HG03159 (cell line): Measurements from ENCODE around the gene ADSL.

Source experiments
- ATAC-seq: cut with Tn5 transposase; IDR thresholded peaks from one replicate; pipeline ENCODE4 v1.9.1; 2021; ENCODE audit warnings: mild to moderate bottlenecking, moderate library complexity; ENCODE audit not compliant: unreplicated experiment

ADSL gene

DNA sequence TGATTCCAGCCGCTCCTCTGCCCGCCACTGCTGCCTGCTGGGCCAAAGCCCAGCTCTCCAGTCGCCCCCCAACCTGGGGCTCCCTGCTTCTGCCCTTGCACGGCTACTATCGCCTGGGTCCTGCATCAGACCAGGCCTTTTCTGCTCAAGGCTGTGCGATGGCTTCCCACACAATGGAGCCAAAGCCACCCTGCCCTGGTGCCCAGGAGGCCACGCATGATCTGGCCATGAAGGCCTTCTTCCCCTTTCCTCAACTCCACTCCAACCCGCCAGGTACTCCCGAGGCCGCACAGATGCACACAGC is 69.9 kb downstream of the ADSL start:
- no peak for ATAC-seq

DNA sequence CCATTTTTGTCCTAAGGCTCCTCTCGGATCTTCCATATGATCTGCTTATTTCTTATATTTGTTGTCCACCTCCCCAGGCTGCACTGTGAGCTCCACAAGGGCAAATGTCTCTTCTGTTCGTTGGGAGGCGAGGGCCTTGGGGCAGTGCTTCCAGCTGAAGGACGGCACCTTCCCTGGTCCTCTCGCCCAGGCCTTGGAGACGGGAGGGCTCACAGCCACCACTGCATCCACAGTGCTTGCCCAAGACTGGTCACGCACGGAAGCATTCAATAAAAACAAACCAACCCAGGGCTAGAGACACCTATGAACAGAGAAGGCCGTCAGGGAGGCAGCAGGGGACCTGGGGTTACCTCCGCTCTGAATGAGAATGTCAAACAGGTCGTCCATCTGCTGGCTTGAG is 70.3 kb downstream of the ADSL start:
- ATAC-seq, result no peak

GRCh38 chr22:40417041-40417440 is 70.7 kb downstream of the ADSL start:
- no peak for ATAC-seq

- ATAC-seq, result no peak
These were observed 71.6 kb downstream of the ADSL start for GRCh38 chr22:40417881-40418280.

- ATAC-seq, result no peak
These were observed 72.3 kb downstream of the ADSL start for GRCh38 chr22:40418366-40419201.

GRCh38 chr22:40419718-40420117 is 73.4 kb downstream of the ADSL start:
- no peak for ATAC-seq

DNA sequence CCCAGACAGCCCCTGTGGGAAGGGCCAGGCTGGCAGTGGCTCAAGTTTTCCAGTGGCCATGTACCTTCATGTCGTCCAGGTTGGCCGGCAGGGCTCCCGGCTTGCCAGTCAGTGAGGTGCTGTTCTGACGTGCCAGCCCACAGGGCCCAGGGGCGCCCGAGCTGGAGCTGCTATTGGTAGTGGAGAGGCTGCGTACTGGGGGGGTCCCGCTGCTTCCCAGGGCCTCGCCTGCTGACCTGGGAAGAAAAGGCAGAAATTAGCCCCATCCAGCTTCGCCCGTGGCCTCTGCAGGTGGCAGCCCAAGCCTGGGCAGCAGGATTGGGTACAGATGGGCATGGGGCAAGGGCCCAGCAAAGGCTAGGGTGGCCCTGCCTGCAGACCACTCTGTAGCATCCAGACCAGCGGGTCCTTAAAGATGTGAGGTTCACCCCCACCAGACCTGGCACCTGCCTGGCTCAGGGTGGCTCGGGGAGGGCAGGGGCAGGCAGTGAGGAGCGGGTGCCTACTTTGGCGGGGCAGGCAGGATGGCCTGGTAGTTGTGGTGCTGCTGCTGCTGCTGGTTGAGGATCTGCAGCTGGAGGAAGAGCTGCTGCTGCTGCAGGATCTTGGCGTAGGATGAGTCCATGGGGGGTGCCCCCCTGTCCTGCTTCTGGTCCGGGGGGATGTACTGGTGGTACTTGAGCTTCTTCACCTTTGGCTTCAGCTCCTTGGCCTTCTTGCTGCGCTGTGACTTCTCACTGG is 74.2 kb downstream of the ADSL start:
- ATAC-seq, result no peak

GRCh38 chr22:40421082-40421350 is 74.7 kb downstream of the ADSL start:
- no peak for ATAC-seq

DNA sequence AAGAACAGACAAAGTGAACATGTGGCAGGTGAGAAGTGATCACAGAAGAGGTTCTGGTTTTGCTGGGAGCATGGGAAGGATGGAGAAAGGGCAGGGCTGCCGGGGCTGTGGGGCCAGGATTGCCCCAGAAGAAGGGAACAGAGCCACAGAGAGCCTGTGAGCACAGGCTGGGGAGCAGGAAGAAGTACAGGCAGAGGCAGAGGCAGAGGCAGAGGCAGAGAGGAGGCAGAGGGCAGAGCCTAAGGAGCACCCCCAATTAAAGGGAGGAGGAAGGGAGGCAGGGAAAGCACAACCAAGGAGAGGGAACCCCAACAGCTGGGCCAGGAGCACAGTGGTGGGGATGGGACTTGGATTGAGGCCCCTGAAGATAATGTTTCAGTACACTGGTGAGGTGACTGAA is 75.6 kb downstream of the ADSL start:
- ATAC-seq, result no peak

- ATAC-seq, result no peak
These were observed 76.4 kb downstream of the ADSL start for GRCh38 chr22:40422558-40423309.

DNA sequence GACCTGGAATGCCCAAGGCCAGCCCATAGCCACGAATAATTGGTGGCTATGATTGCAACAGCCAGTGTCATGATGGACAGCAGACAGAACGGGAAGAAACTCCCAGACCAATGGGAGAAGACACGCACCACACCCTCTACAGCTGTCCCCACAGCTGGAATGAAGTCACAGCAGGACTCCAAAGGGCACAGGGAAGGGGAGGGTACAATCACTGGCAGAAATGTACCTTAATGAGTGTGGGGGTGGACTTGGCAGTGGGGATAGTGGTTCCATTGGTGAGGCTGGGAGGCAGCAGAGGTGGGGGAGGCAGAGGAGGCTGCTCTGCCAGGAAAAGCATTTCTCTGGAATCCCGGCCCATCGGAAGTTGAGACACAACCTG is 77.0 kb downstream of the ADSL start:
- no peak for ATAC-seq

GRCh38 chr22:40423882-40424640 is 77.8 kb downstream of the ADSL start:
- no peak for ATAC-seq

DNA sequence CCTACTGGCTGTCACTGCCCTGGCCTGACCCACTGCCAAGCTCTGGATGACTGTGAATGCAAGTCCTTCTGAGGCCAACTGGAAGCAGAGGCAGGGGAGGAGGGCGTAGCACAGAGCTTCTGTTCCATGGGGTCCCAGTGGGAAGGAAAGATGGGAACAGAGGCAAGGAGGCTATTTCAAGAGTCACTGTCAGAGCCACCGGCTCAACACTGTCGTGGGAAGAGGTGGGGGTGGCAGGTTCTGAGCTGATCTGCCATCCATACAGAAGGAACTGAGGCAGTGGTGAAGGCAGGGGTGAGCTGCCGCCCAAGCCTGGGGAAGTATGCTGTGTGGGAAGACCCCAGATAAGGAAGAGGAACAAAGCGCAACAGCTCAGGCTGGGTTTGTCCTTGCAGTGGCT is 78.8 kb downstream of the ADSL start:
- ATAC-seq, result no peak

GRCh38 chr22:40426594-40427333 is 80.5 kb downstream of the ADSL start:
- no peak for ATAC-seq

DNA sequence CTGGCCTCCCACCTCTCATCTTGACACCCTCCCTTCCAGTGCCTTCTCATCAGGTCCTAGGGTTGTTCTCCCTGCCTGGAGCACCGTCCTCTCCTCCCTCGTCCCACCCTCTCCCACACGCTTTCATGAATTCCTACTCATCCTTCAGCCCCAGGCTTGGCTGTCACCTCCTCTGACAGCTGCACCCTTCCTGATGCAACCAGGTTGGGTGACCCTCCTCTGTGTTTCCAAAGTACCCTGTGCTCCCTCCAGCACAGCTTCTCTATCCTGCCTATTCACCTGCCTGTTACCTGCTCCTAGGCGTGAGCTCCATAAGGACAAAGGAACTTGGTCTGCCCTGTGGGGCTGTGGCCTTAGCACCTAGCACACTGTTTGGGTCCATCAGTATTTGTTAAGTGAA is 82.5 kb downstream of the ADSL start:
- ATAC-seq, result no peak

GRCh38 chr22:40429481-40429880 is 83.2 kb downstream of the ADSL start:
- ATAC-seq, result no peak

- ATAC-seq, result no peak
These were observed 84.7 kb downstream of the ADSL start for GRCh38 chr22:40430991-40431390.

DNA sequence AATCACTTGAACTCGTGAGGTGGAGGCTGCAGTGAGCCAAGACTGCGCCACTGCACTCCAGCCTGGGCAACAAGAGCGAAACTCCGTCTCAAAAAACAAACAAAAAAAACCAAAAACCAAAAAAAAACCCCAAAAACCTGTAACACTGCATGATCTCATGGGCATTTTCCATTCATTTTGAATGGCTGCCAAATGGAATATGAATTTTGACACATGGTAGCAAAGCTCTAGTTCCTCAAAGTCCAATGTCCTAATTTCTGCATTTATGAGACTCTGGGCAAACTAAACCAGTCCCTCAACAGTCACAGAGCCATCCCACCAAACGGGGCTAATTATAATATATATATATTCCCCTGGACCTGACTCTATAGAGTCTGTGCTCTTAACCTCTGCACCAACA is 85.9 kb downstream of the ADSL start:
- no peak for ATAC-seq

DNA sequence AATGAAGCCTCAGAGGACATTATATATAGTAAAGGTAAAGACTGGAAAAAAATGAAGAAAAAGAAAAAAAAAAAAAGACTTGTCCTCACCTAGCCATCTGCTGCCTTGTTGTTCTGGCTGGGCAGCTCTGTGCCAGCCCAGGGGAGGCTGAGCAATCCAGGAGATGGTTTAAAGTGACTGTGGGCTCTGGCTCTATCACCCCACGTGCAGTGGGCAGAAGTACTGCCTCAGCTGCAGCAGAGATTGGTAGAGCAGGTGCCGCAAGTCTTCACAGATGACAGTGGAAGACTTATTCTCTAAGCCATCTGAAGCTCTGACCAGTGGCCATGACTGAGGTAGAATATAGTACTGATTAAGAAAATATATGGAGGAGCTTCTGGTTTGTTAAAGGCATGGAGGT is 86.3 kb downstream of the ADSL start:
- ATAC-seq, result no peak

- ATAC-seq, result no peak
These were observed 87.3 kb downstream of the ADSL start for GRCh38 chr22:40433416-40434090.
